SU-DHL-6 (cell line): ENCODE measurements around the gene KLHL29.

Experiments used
- H2AFZ ChIP-seq: fragments of 200-600 bp; sonication (generic); 2 replicates; pipeline ENCODE4 v1.6.1; 2014; ENCODE audit warnings: low read depth, mild to moderate bottlenecking, moderate library complexity, mixed read lengths, antibody characterized with exemption, low read length; ENCODE audit not compliant: severe bottlenecking
- H3F3A ChIP-seq: fragments of 200-600 bp; shearing (Covaris generic); 2 replicates; pipeline ENCODE4 v1.6.0; 2016; ENCODE audit warnings: antibody characterized with exemption, mild to moderate bottlenecking; ENCODE audit not compliant: insufficient read depth
- H3K27ac ChIP-seq: fragments of 200-600 bp; sonication (generic); 2 replicates; pipeline ENCODE4 v1.5.1; 2016; ENCODE audit warnings: low read depth, mild to moderate bottlenecking, low read length, moderate library complexity, mixed read lengths
- H3K27me3 ChIP-seq: fragments of 200-600 bp; sonication (generic), shearing (Covaris generic); 2 replicates; pipeline ENCODE4 v1.6.0; 2014; ENCODE audit warnings: mild to moderate bottlenecking, low read length
- H3K36me3 ChIP-seq: fragments of 200-600 bp; sonication (generic); 2 replicates; pipeline ENCODE4 v1.6.1; 2014; ENCODE audit warnings: mild to moderate bottlenecking, low read length, mixed read lengths
- H3K4me2 ChIP-seq: fragments of 300-600, 200-600 bp; shearing (Covaris generic), sonication (generic); 2 replicates; pipeline ENCODE4 v1.6.0; 2014; ENCODE audit warnings: low read length, low read depth, mild to moderate bottlenecking; ENCODE audit not compliant: poor library complexity, severe bottlenecking
- H3K4me3 ChIP-seq: fragments of 200-600 bp; sonication (generic); 2 replicates; pipeline ENCODE4 v1.5.1; 2014; ENCODE audit warnings: antibody characterized with exemption, low read length, mild to moderate bottlenecking, mixed read lengths; ENCODE audit not compliant: insufficient read depth, poor library complexity, severe bottlenecking
- H3K79me2 ChIP-seq: fragments of 200-600 bp; sonication (generic); 2 replicates; pipeline ENCODE4 v1.6.1; 2014; ENCODE audit warnings: mild to moderate bottlenecking, low read length, moderate library complexity; ENCODE audit not compliant: insufficient read depth
- H3K9ac ChIP-seq: fragments of 200-600 bp; sonication (generic); 2 replicates; pipeline ENCODE4 v1.7.0; 2014; ENCODE audit warnings: mild to moderate bottlenecking, low read length
- H3K9me2 ChIP-seq: fragments of 200-600 bp; sonication (generic); replicated peaks from 2 replicates; pipeline ENCODE4 v1.6.1; 2014; ENCODE audit warnings: low read length; ENCODE audit not compliant: insufficient read depth
- H3K9me3 ChIP-seq: fragments of 200-600 bp; sonication (generic); 2 replicates; pipeline ENCODE4 v1.6.1; 2014; ENCODE audit warnings: low read length, mixed read lengths; ENCODE audit not compliant: insufficient read depth
- H4K20me1 ChIP-seq: fragments of 200-600 bp; sonication (generic); 2 replicates; pipeline ENCODE4 v1.6.1; 2014; ENCODE audit warnings: low read depth, mild to moderate bottlenecking, antibody characterized with exemption, low read length, moderate library complexity, mixed read lengths
- CTCF ChIP-seq: fragments of 200-600 bp; sonication (generic); IDR thresholded peaks from one replicate; pipeline ENCODE4 v1.5.1; 2017; ENCODE audit warnings: antibody characterized with exemption, mild to moderate bottlenecking, low read length, moderate library complexity; ENCODE audit not compliant: insufficient read depth, poor library complexity, severe bottlenecking
- EZH2phosphoT487 ChIP-seq: fragments of 200-600 bp; sonication (generic), shearing (Covaris generic); conservative IDR thresholded peaks from 2 replicates; pipeline ENCODE4 v1.6.1; 2018; ENCODE audit warnings: mild to moderate bottlenecking, antibody characterized with exemption, low read length, moderate library complexity, mixed read lengths

KLHL29 gene

GRCh38 chr2:23394700-23395099 is 9.7 kb downstream of the KLHL29 start:
- no peak overlapping the region for H3K4me2 ChIP-seq
- no peaks in the 10 kb centered on the region for H3K27me3 ChIP-seq
- H3K36me3 ChIP-seq: no peaks in the 10 kb centered on the region
- no peak overlapping the region for H3K4me3 ChIP-seq
- no peaks in the 10 kb centered on the region for H4K20me1 ChIP-seq
- H3K9ac ChIP-seq: no peak overlapping the region
- no peak overlapping the region for H3K27ac ChIP-seq
- no peaks in the 10 kb centered on the region for H3K9me2 ChIP-seq
- no peak overlapping the region for H2AFZ ChIP-seq
- H3F3A ChIP-seq: no peaks in the 10 kb centered on the region
- no peaks in the 10 kb centered on the region for H3K79me2 ChIP-seq
- no peaks in the 10 kb centered on the region for H3K9me3 ChIP-seq
- TF ChIP-seq CTCF (no peak), EZH2phosphoT487 (no peak)

- Histone ChIP-seq H3K9ac (no peak overlapping the region), H3K9me3 (no peaks in the 10 kb centered on the region)
- TF ChIP-seq EZH2phosphoT487 (no peak), CTCF (no peak)
Measured at GRCh38 chr2:23397478-23397877, 12.5 kb downstream of the KLHL29 start.

GRCh38 chr2:23399674-23400261 is 14.8 kb downstream of the KLHL29 start:
- no peaks in the 10 kb centered on the region for H3K36me3 ChIP-seq
- no peak overlapping the region for H3K4me3 ChIP-seq
- H3K27me3 ChIP-seq: no peaks in the 10 kb centered on the region
- TF ChIP-seq EZH2phosphoT487 (no peak), CTCF (no peak)
- no peaks in the 10 kb centered on the region for H3K9me2 ChIP-seq
- H3F3A ChIP-seq: no peaks in the 10 kb centered on the region
- H3K9ac ChIP-seq: no peak overlapping the region
- no peaks in the 10 kb centered on the region for H4K20me1 ChIP-seq
- no peaks in the 10 kb centered on the region for H3K79me2 ChIP-seq
- H3K27ac ChIP-seq: no peak overlapping the region
- no peak overlapping the region for H2AFZ ChIP-seq
- no peak overlapping the region for H3K4me2 ChIP-seq
- H3K9me3 ChIP-seq: no peaks in the 10 kb centered on the region

More at GRCh38 chr2:23397478-23397877, 12.5 kb downstream of the KLHL29 start:
- Histone ChIP-seq H3K4me3 (no peak overlapping the region), H4K20me1 (no peaks in the 10 kb centered on the region), H3K79me2 (no peaks in the 10 kb centered on the region), H2AFZ (no peak overlapping the region), H3K36me3 (no peaks in the 10 kb centered on the region), H3K27ac (no peak overlapping the region), H3K4me2 (no peak overlapping the region), H3K27me3 (no peaks in the 10 kb centered on the region), H3F3A (no peaks in the 10 kb centered on the region), H3K9me2 (no peaks in the 10 kb centered on the region)

- Histone ChIP-seq H2AFZ (no peak overlapping the region), H3K79me2 (no peaks in the 10 kb centered on the region), H4K20me1 (no peaks in the 10 kb centered on the region), H3K9me3 (no peaks in the 10 kb centered on the region), H3K27me3 (no peaks in the 10 kb centered on the region), H3K9me2 (no peaks in the 10 kb centered on the region), H3K4me2 (no peak overlapping the region), H3F3A (no peaks in the 10 kb centered on the region), H3K9ac (no peak overlapping the region), H3K27ac (no peak overlapping the region), H3K4me3 (no peak overlapping the region), H3K36me3 (no peaks in the 10 kb centered on the region)
- no peak for TF ChIP-seq CTCF
Measured at GRCh38 chr2:23400703-23401102, 15.7 kb downstream of the KLHL29 start.
